ENCODE measurements around the gene ZMYND8.

ZMYND8 gene

DNA sequence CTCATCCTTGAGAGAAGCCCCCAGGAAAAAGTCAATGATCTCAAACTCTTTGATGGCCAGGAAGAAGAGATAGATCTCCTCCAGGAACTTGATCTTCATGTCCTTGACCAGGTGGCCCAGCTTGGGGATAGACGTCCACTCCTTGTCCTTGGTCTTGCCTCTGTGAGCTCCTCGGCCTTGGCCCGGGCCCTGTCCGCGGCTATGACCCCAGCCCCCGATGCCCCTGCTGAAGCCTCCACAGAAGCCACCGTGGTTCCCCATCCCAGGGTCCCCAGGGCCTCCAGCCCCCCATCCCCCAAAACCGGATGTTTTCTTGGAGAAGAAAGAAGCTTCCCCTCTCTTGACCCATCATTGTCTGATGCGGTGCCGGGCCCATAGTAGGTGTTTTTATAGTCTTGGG, 195.1 kb downstream of the ZMYND8 start:
- no peak for DNase-seq (ENCODE audit: low spot score)
- TF ChIP-seq, protein P1, sequence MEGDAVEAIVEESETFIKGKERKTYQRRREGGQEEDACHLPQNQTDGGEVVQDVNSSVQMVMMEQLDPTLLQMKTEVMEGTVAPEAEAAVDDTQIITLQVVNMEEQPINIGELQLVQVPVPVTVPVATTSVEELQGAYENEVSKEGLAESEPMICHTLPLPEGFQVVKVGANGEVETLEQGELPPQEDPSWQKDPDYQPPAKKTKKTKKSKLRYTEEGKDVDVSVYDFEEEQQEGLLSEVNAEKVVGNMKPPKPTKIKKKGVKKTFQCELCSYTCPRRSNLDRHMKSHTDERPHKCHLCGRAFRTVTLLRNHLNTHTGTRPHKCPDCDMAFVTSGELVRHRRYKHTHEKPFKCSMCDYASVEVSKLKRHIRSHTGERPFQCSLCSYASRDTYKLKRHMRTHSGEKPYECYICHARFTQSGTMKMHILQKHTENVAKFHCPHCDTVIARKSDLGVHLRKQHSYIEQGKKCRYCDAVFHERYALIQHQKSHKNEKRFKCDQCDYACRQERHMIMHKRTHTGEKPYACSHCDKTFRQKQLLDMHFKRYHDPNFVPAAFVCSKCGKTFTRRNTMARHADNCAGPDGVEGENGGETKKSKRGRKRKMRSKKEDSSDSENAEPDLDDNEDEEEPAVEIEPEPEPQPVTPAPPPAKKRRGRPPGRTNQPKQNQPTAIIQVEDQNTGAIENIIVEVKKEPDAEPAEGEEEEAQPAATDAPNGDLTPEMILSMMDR (IDR thresholded peaks at IDR 0.05; ENCODE audit: borderline replicate concordance, control extremely low read depth, extremely low read depth, insufficient read depth, missing control alignments) = no peak
- in situ Hi-C loops (cut with MboI; ENCODE audit: low sequenced_read_pairs, unreplicated experiment) = no loop called here

DNA sequence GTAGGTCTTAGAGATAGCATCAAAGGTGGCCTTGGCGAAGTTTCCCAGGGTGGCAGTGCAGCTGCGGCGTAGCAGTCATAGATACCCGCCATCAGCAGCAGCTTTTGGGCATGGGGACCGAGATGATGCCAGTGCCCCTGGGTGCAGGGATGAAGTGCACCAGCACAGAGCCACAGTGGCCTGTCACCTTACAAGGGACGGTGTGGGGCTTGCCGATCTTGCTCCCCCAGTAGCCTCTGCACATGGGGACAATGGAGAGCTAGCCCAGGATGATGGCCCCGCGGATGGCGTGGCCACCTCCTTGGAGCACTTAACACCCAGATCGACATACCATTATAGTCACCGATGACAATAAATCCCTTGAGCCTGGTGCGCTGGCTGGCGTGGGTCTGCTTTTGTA, 195.5 kb downstream of the ZMYND8 start:
- TF ChIP-seq, protein P1 (IDR thresholded peaks at IDR 0.05; ENCODE audit: borderline replicate concordance, control extremely low read depth, extremely low read depth, insufficient read depth, missing control alignments) = no peak
- in situ Hi-C loops (cut with MboI; ENCODE audit: low sequenced_read_pairs, unreplicated experiment) = no loop called here
- no peak for DNase-seq (ENCODE audit: low spot score)

DNA sequence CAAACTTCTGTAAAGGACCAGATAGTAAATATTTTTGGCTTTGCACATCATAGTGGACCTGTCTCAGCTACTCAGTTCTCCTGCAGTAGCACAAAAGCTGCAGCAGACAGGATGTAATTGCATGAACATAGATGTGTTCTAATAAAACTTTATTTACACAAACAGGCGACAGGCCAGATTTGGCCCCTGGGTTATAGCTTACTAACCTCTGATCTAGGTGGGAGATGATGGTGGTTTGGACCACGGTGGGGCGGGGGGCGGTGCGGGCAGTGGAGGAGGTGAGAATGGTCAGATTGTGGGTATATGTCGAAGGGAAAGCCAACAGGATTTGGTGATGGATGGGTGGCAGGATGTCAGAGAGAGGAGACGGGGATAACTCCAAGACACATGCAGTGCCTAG, 196.3 kb downstream of the ZMYND8 start:
- TF ChIP-seq, protein P1 (IDR thresholded peaks at IDR 0.05; ENCODE audit: borderline replicate concordance, control extremely low read depth, extremely low read depth, insufficient read depth, missing control alignments) = no peak
- DNase-seq (ENCODE audit: low spot score) = no peak
- in situ Hi-C loops (cut with MboI; ENCODE audit: low sequenced_read_pairs, unreplicated experiment) = no loop called here

Measured in GM13976 (cell line).